VCaP (cell line): Measurements from ENCODE around the gene DCAF11.

Source experiments
- H3K27ac ChIP-seq: fragments of 450-650 bp; 2 replicates; pipeline ENCODE4 v1.5.1; 2017
- CTCF ChIP-seq: fragments of 450-650 bp; conservative IDR thresholded peaks from 2 replicates; pipeline ENCODE4 v1.5.1; 2017; ENCODE audit warnings: mild to moderate bottlenecking, moderate library complexity

The DCAF11 gene

DNA sequence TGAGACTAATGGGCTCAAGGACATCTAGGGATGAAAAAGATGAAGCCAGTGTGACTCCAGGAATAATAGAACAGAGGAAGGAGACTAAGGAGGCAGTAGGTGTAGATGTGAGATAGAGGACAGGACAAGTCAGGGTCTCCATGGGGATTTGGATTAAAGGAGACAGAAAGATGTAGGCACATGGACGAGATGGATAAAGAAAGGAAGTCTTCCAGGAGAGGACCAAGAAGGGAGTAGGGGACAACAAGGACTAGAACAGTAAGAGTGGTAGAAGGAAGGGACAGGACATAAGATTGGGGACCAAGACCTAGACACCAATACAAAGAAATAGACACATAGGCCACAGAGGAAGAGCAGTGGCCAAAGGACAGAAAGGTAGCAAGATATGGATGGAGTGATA is 27.6 kb upstream of the DCAF11 start:
- TF ChIP-seq CTCF = no peak
- H3K27ac ChIP-seq = no peak overlapping the region

DNA sequence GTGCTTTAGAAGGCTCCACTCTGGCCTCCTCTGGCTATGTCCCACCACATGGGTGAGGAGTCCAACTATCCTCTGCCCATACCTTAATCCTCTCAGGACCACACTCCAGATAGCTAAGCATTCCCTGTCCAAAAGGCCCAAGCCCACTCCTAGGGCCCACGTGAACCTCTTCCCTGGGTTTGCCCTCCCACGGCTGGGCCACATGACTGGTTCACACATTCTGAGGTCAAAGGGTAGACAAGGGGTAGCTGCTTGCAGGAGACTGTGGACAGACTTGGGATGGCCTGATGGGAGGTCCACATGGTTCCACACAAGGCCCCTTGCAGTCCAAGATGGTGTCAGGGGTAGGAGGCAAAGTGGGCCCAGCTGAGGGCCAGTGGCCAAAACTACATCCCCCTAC is 26.5 kb upstream of the DCAF11 start:
- H3K27ac ChIP-seq = no peak overlapping the region
- no peak for TF ChIP-seq CTCF

DNA sequence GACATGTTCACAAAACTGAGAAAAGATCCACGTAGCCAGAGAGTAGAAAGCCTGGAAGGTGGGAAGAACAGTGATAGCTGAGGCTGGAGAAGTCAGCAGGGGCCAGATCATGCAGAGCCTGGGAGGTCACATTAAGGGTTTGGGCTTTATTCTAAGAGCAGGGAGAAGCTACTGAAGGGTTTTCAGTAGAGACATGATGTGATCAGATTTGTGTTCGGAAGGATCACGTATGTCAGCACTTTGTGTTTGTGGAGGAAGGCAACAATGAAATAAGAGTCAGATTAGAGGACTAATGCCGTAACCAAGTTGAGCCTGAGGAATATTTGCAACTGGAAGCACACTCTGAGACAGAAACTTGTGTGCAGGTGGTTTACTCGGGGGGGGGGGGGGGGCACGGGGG is 24.7 kb upstream of the DCAF11 start:
- H3K27ac ChIP-seq = no peak overlapping the region
- no peak for TF ChIP-seq CTCF

DNA sequence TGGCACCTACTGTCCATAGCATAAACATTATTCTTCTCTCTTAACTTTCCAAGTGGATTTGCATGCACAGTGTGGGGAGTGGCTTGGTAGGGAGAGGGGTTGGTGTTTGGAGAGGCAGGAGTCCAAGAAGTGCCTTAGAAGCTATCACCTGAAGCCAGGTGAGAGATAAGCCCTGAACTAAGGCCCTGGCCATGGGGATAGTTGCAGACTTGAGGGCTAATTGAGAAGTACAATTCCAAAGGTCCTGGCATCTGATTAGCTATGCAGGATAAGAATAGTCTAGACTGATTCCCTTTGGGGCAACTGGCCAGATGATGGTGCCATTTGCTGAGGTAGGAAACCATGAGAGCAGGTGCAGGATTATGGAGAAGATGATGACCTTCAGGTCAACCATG is 22.5 kb upstream of the DCAF11 start:
- no peak for TF ChIP-seq CTCF

DNA sequence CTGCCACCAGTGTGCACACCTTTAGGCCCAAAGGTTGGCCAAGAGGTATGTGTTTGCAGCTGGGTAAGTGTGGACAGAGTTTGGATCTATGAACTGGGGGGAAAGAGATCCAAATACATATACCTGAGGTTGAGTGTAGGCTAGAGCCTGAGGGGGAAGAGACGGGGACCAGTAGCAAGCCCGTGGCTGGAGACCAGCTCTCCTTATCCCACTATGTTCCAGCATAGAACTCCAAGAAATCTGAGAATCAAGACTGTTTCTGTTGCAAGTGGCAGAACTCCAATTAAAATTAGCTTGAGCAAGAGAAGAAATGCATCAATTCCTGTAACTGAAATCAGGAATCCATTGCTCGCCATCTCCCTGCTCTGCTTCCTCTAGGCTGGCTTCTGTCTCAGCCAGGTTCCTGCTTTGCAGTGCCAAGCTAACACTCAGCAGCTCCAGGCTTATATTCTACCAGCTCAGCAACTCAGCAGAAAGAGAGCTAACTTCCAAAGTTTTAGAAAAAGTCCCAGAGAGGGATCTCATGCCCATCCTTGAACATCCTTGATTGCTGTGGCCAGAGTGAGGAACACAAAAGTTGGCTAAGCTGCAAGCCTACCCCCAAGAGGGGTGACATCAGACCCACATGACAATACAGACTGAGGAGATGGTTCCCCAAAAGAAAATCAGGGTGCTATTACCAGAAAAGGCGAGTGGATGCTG is 21.9 kb upstream of the DCAF11 start:
- no peak overlapping the region for H3K27ac ChIP-seq
- TF ChIP-seq CTCF = no peak

More for the DNA sequence above, 22.5 kb upstream of the DCAF11 start:
- H3K27ac ChIP-seq = no peak overlapping the region

- no peak for TF ChIP-seq CTCF
- H3K27ac ChIP-seq = peak overlapping the region; percentile 84
Observed at GRCh38 chr14:24093207-24093900, 21.2 kb upstream of the DCAF11 start.

DNA sequence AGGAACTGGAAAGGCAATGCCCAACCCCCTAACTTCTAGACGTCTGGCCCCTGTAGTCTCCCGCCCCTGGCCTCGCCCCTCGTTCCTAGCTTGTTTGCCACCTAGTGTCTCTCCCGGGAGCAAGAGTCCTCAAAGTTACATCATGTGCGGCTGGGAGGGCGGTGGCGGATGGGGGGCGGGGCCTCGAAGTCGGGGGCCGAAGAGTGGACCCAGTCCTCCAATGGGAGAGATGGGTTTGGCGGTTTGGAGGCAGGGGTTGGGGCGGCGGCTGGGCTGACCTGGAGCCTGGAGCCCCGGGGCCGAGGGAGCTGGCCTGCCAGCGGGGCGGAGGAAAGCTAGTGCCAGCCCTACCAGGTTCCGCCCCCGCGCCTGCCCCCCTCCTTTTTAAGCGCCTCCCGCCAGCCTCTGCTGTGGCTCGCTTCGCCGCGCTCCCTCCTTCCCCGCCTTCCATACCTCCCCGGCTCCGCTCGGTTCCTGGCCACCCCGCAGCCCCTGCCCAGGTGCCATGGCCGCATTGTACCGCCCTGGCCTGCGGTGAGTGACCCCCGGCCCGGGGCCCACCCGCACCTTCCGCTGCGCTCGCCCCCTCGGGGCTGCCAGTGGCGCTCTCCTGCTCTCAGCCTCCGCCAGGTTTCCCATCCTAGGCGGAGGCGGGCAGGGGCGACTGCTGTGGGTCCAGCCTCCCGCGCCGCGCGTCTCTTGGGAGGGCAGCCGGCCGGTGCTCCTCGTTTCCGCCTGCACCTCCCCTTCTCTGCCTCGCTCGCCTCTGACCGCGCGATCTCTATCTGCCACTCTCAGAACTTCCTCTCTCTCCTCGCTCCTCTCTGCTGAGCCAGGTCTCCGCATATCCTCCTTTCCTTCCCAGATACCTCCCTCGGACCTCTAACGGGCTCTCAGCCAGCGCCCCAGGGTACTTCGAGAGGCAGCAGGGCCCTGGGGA is 20.4 kb upstream of the DCAF11 start, which contains the start of gene PCK2:
Gene PCK2, plus strand, starts transcription at position 411 of the 940 bp plus-strand sequence. Its CDS starts 95 bp downstream, at position 506.
- TF ChIP-seq CTCF = peak; percentile 15; the same call in 1 of the 2 replicates
- peak within 1 kb of the TSS; percentile 84 for H3K27ac ChIP-seq
